Lung (tissue), 12 donors: ENCODE data around the gene DENND2A. TPM values are rescaled to one million over a fixed set of nuclear protein-coding genes. Genes with fewer than 3 reads are reported as not detected.

ENCODE experiments used
- ATAC-seq: fragments of 200-7000 bp; cut with Tn5 transposase; one replicate; pipeline ENCODE4 v1.9.1; 2020; ENCODE audit warnings: moderate number of reproducible peaks; ENCODE audit not compliant: insufficient read depth, low FRiP score
- DNase-seq, 3 donors: peaks; one replicate each; pipeline ENCODE4 v3.0.0-alpha.2; 2013 to 2017
- H3K27ac ChIP-seq, 2 donors: one replicate each; pipeline ENCODE4 v1.5.1; 2013; ENCODE audit warnings: mild to moderate bottlenecking in 2 of 2, moderate library complexity in 2 of 2, control low read depth in 1 of 2, inconsistent platforms in 1 of 2, low read depth in 1 of 2, low read length in 1 of 2
- H3K27me3 ChIP-seq, 3 donors: one replicate each; pipeline ENCODE4 v1.5.1; 2013; ENCODE audit warnings: low read length in 2 of 3; ENCODE audit not compliant: control insufficient read depth in 3 of 3, insufficient read depth in 3 of 3
- H3K36me3 ChIP-seq, 4 donors: one replicate each; pipeline ENCODE4 v1.5.1; 2013; ENCODE audit warnings: low read length in 4 of 4, mild to moderate bottlenecking in 1 of 4, moderate library complexity in 1 of 4; ENCODE audit not compliant: control insufficient read depth in 4 of 4, insufficient read depth in 4 of 4
- H3K4me1 ChIP-seq, 5 donors: one replicate each; pipeline ENCODE4 v1.5.1; 2013; ENCODE audit warnings: low read length in 5 of 5, mild to moderate bottlenecking in 2 of 5, moderate library complexity in 1 of 5; ENCODE audit not compliant: control insufficient read depth in 5 of 5, insufficient read depth in 5 of 5
- H3K4me3 ChIP-seq: one replicate; pipeline ENCODE4 v1.5.1; 2013; ENCODE audit warnings: mild to moderate bottlenecking, control low read depth, moderate library complexity
- H3K9ac ChIP-seq, 2 donors: one replicate each; pipeline ENCODE4 v1.5.1; 2013; ENCODE audit warnings: low read length in 2 of 2, control low read depth in 1 of 2; ENCODE audit not compliant: insufficient read depth in 1 of 2
- H3K9me3 ChIP-seq, 4 donors: one replicate each; pipeline ENCODE4 v1.5.1; 2013; ENCODE audit warnings: low read length in 3 of 4, mild to moderate bottlenecking in 1 of 4, moderate library complexity in 1 of 4; ENCODE audit not compliant: control insufficient read depth in 4 of 4, insufficient read depth in 3 of 4
- CTCF ChIP-seq: IDR thresholded peaks from 2 replicates; pipeline ENCODE4 v1.5.1; 2012; ENCODE audit warnings: mild to moderate bottlenecking; ENCODE audit errors: control extremely low read depth, extremely low read depth
- WGBS, 2 donors: extraction: QIAGEN DNeasy Blood & Tissue Kit; methylation state at CpG; one replicate each; pipeline ENCODE4 v1.1.7; 2013; 5-methylcytosine and 5-hydroxymethylcytosine counted together
- polyA plus RNA-seq, 2 donors: library from polyadenylated mRNA; stranded (reverse); fragments of 200-250 nt; gene quantifications; one replicate each; pipeline ENCODE4 v1.2.1, GENCODE V29; 2013
- total RNA-seq, 2 donors: library from RNA; depleted of rRNA in 1 of 2; stranded (reverse); fragments of >200 nt in 1 of 2; gene quantifications; one replicate each; pipeline ENCODE4 v1.2.1, GENCODE V29; 2014 to 2021
- donor health status: control.
- donor health status: control.
- donor health status: Bipolar disorder and iron deficiency.
- donor health status: healthy.
- donor health status: DM: yes; HTN: yes; CAD: no.

The DENND2A gene
- total and polyA plus RNA-seq, 4 donors: 4.1 to 32.4 (median 9.7) TPM

GRCh38 chr7:140641524-140642195 lies 1.0 kb upstream of the DENND2A start:
- Histone ChIP-seq H3K4me3 (no peak overlapping the region), H3K4me1 (peaks cover 4 to 34% (median 16%) of the 10 kb centered on the region in 5 donors), H3K9me3 (no peaks in the 10 kb centered on the region), H3K27me3 (no peaks in the 10 kb centered on the region), H3K36me3 (no peaks in the 10 kb centered on the region), H3K27ac (peak overlapping the region; percentile 13 to 66), H3K9ac (peak overlapping the region in 1 of 2 donors; percentile 72)
- peak; percentile 54 to 63 (median 55) for DNase-seq
- WGBS, 2 donors: 51 to 57% methylated on average over 15 of the region's 15 CpGs
- no peak for TF ChIP-seq CTCF
- no peak for ATAC-seq

DNA sequence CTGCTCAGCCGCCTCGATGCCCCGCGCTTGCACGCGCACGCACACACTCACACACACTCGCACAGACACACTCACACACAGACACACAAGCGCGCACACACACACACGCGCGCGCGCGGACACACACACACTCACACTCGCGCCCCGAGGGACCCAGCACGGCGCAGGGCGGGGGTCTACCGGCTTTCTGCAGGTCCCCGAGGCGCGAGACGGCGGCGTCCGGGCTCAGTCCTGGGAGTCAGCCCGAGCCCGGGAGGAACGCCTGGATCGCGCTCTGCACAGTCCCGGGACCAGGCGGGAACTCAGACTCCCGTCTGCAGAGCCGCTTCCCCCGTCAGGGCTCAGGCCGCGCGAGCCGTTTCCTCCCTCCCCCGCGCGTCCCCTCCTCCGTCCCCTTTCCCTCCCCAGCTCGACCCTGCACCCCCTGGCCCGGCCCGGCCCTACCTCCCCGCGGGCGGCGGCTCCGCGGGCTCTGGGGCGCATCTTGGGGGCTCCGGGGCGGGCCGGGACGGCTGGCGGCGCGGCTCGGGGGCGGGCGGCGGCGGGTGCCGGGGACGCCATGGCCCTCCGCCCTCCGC lies 464 bp downstream of the DENND2A start:
- peak; percentile 21 for ATAC-seq
- TF ChIP-seq CTCF: no peak
- 1% methylated on average over 48 to 74 of the region's 74 CpGs for WGBS, 2 donors
- no peaks in the 10 kb centered on the region for H3K9me3 ChIP-seq
- peak overlapping the region; percentile 65 to 86 for H3K9ac ChIP-seq
- peak overlapping the region; percentile 79 to 89 for H3K27ac ChIP-seq
- peak overlapping the region; percentile 47 for H3K4me3 ChIP-seq
- no peaks in the 10 kb centered on the region for H3K36me3 ChIP-seq
- DNase-seq: peak; percentile 71 to 75 (median 75)
- H3K27me3 ChIP-seq: no peaks in the 10 kb centered on the region
- H3K4me1 ChIP-seq: peaks cover 9 to 46% (median 18%) of the 10 kb centered on the region in 5 donors

- Histone ChIP-seq H3K9ac (peak overlapping the region; percentile 65 to 86), H3K27ac (peak overlapping the region; percentile 79 to 89), H3K4me3 (peak overlapping the region; percentile 47), H3K4me1 (peaks cover 9 to 50% (median 21%) of the 10 kb centered on the region in 5 donors), H3K36me3 (no peaks in the 10 kb centered on the region), H3K27me3 (no peaks in the 10 kb centered on the region), H3K9me3 (no peaks in the 10 kb centered on the region)
- ATAC-seq (no peak), DNase-seq (peak; percentile 90 to 93 (median 91))
- no peak for TF ChIP-seq CTCF
- WGBS, 2 donors: 8 to 24% methylated on average over 15 of the region's 15 CpGs
These were observed 1.1 kb downstream of the DENND2A start for GRCh38 chr7:140639366-140640053.
